ENCODE measurements around the gene HDAC4. TPM values are rescaled to one million over a fixed set of nuclear protein-coding genes. Genes with fewer than 3 reads are reported as not detected.

HDAC4 gene
- total RNA-seq, 4 donors from 2014 or later = 21.6 to 72.7 (median 35.2) TPM

DNA sequence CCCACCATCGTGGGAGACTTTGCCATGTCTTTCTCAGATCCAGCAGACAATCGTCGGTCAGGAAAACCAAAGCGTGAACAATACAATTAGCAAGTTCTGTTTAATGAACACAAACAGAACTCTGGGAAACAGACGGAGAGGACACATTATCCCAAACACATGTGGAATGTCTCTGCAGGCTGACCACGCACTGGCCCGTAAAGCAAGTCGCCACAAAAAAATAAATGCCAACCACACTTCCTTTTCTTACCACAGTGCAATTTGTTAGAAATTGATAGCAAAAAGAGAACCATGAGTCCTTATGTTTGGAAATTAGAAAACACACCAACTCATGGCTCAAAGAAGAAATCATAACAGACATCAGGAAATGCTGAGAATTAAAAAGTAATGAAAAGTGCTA lies 342.1 kb downstream of the HDAC4 start:
- Histone ChIP-seq H3K27me3 (no peaks in the 10 kb centered on the region), H3K36me3 (peaks cover 8 to 98% (median 11%) of the 10 kb centered on the region in 3 donors), H3K27ac (no peak overlapping the region), H3K4me3 (no peak overlapping the region), H3K4me1 (no peaks in the 10 kb centered on the region), H3K9me3 (peaks cover 0 to 4% (median 0%) of the 10 kb centered on the region in 3 donors)
- TF ChIP-seq POLR2A (IDR thresholded peaks at IDR 0.05) = no peak
- TF ChIP-seq, protein P1, sequence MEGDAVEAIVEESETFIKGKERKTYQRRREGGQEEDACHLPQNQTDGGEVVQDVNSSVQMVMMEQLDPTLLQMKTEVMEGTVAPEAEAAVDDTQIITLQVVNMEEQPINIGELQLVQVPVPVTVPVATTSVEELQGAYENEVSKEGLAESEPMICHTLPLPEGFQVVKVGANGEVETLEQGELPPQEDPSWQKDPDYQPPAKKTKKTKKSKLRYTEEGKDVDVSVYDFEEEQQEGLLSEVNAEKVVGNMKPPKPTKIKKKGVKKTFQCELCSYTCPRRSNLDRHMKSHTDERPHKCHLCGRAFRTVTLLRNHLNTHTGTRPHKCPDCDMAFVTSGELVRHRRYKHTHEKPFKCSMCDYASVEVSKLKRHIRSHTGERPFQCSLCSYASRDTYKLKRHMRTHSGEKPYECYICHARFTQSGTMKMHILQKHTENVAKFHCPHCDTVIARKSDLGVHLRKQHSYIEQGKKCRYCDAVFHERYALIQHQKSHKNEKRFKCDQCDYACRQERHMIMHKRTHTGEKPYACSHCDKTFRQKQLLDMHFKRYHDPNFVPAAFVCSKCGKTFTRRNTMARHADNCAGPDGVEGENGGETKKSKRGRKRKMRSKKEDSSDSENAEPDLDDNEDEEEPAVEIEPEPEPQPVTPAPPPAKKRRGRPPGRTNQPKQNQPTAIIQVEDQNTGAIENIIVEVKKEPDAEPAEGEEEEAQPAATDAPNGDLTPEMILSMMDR (IDR thresholded peaks at IDR 0.05) = no peak
- intact Hi-C loops (cut with DNase I) = no loop called here
- no peak for DNase-seq
- 77 to 83% methylated on average over 8 of the region's 8 CpGs for WGBS, 2 donors

DNA sequence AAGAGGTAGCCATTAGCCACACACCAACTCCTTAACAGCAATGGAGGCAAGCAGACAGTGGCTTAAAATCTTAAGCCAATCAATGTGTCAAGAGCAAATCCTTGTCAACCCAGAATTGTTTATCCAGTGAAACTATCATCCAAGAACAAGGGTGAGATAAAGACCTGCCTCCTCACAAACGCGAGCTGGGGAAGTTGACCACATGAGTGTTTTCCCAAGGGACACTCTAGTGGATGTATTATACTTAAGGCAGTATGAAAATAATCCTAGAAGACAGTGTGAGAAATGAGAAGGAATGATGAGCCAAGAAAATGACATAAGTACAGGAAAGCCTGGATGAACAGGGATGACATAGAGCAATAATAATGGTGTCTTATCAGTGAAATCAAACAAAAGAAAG lies 343.3 kb downstream of the HDAC4 start:
- TF ChIP-seq, protein P1 (IDR thresholded peaks at IDR 0.05) = no peak
- no peak for TF ChIP-seq POLR2A (IDR thresholded peaks at IDR 0.05)
- no peak for DNase-seq
- no peak overlapping the region for H3K27ac ChIP-seq
- no peak overlapping the region for H3K4me3 ChIP-seq
- H3K27me3 ChIP-seq = no peaks in the 10 kb centered on the region
- intact Hi-C loops (cut with DNase I) = no loop called here
- H3K9me3 ChIP-seq = peaks cover 0 to 4% (median 0%) of the 10 kb centered on the region in 3 donors
- peaks cover 18 to 100% (median 23%) of the 10 kb centered on the region in 3 donors for H3K36me3 ChIP-seq
- no peaks in the 10 kb centered on the region for H3K4me1 ChIP-seq
- WGBS, 2 donors = 59 to 68% methylated on average over 2 of the region's 2 CpGs

DNA sequence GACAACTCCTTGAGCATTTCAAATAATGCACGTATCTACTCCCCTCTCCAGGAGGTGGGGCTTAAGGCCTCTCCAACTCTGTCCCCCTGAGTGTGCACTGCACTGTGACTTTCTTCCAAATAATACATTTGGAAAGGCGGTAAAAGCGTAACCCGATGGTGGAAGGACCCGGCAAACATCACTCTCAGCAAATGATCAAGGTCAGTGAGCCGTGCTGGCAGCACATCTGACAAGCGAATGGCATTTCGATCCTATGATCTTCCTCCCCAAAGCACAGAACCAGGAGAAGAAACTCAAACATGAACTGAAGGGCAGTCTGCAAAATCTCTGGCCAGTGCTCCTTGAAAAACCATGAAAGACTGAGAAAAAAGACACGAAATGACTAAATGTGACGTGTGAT lies 344.2 kb downstream of the HDAC4 start:
- Histone ChIP-seq H3K9me3 (peaks cover 0 to 4% (median 0%) of the 10 kb centered on the region in 3 donors), H3K27me3 (no peaks in the 10 kb centered on the region), H3K36me3 (peaks cover 18 to 100% (median 23%) of the 10 kb centered on the region in 3 donors), H3K27ac (no peak overlapping the region), H3K4me1 (no peaks in the 10 kb centered on the region), H3K4me3 (no peak overlapping the region)
- intact Hi-C loops (cut with DNase I) = no loop called here
- TF ChIP-seq POLR2A (IDR thresholded peaks at IDR 0.05) = no peak
- TF ChIP-seq, protein P1 (IDR thresholded peaks at IDR 0.05) = no peak
- no peak for DNase-seq
- 93 to 98% methylated on average over 10 of the region's 10 CpGs for WGBS, 2 donors

DNA sequence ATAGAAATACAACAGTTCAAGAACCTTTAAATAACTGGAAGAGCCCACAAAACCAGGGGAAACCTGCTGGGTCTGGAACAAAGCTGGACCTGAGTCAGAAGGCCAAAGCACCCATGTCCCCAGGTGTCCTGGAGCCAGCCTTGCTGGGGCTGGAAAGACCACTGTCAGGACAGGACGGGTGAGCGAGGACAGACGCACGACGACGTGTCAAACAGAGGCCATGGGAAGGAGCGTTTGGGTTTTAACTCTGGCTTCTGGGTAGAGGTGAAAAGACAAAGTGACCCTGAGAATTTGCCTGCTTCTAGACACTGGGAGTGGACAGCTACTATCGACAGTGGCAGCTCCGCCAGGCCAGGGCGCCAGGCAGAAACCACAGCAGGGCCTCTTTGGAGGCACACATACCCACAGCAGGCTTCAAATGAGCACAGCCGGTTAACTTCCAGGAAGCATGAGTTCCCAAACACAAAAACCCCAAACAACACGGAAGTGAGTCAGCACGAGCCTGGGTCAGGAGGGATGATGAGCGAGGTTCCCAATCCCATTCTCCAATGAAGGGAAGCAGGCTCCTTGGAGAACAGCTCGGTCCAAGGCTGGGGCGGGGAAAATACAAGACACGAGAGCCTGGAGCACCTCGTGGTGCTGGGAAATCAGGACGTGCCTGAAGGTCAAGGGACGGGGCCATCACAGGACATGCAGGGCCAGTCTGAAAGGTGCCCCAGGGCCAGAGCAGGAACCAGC lies 344.9 kb downstream of the HDAC4 start:
- Histone ChIP-seq H3K4me1 (no peaks in the 10 kb centered on the region), H3K27me3 (no peaks in the 10 kb centered on the region), H3K4me3 (no peak overlapping the region), H3K27ac (no peak overlapping the region), H3K9me3 (peaks cover 0 to 4% (median 0%) of the 10 kb centered on the region in 3 donors), H3K36me3 (peaks cover 18 to 100% (median 23%) of the 10 kb centered on the region in 3 donors)
- WGBS, 2 donors = 88 to 89% methylated on average over 17 to 20 of the region's 20 CpGs
- intact Hi-C loops (cut with DNase I) = no loop called here
- DNase-seq = no peak
- no peak for TF ChIP-seq POLR2A (IDR thresholded peaks at IDR 0.05)
- TF ChIP-seq, protein P1 (IDR thresholded peaks at IDR 0.05) = no peak

DNA sequence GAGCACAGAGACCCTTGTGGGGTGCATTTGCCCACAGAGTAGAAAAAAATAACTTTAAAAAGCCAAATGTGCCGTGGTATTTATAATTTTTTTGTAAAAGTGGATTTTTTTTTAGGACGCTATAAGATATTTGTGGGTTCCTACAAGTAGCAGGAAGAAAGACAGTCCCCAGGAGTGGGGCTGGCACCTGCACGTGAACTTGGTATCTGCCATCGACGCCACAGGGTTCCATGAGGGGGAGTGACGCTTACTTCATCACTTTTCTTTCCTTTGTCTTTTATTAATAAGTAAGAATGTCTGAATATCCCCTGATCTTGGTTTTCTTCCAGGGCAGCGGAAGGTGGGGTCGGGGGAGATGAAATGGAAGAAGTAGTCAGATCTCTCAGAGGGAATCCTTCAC lies 345.9 kb downstream of the HDAC4 start:
- intact Hi-C loops (cut with DNase I) = no loop called here
- DNase-seq = no peak

More for the DNA sequence above, 345.9 kb downstream of the HDAC4 start:
- Histone ChIP-seq H3K36me3 (peaks cover 18 to 100% (median 23%) of the 10 kb centered on the region in 3 donors), H3K9me3 (peaks cover 0 to 8% (median 0%) of the 10 kb centered on the region in 3 donors), H3K27ac (no peak overlapping the region), H3K4me3 (no peak overlapping the region), H3K4me1 (no peaks in the 10 kb centered on the region), H3K27me3 (no peaks in the 10 kb centered on the region)
- 90 to 93% methylated on average over 8 of the region's 8 CpGs for WGBS, 2 donors
- TF ChIP-seq, protein P1 (IDR thresholded peaks at IDR 0.05) = no peak
- TF ChIP-seq POLR2A (IDR thresholded peaks at IDR 0.05) = no peak
